ENCODE results near the gene C19orf47.

The C19orf47 gene

DNA sequence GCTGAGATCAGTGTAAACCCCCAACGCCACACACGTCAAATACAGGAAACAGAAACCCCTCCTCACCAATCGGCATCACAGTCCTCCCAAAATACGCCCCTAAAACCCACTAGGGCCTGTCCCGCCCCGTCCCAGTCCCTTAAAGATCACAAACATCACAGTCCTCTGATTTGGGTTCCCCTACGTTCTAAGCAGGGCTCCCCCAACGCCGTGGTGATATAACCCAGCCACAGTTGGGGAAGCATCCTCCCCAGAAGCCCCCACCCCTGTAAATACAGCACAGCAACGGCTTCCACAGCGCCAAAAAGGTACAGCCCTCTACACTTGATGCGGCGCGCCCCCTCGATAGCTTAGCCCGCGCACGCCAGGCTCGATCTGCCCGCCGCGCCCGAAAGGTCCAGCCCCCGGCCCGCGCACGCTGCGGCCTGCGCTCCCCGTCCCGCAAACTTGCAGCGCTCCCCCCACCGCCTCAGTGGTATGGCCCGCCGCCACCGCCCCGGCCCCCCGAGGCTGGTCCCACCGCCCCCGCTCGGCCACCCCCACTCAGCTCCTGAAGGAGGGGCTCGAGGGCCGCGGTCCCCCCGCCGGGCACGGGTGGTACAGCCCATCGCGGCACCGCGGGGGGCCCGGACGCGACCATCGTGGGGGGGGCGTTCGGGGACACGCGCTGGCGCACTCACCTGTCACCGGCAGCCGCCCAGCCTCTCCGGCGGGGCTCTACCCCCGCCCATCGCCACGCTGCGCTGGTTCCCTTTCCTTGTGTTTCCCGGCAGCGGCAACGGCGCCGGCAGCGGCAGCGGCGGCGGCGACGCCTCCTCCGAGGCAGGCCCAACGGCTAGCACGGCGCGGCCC is 63.5 kb downstream of the C19orf47 start, which contains the start of gene AKT2:
Gene AKT2, minus strand, starts transcription at position 845 of the 852 bp plus-strand sequence. CDS start 20,078 bp downstream, outside the sequence.
- TF ChIP-seq, protein P1, sequence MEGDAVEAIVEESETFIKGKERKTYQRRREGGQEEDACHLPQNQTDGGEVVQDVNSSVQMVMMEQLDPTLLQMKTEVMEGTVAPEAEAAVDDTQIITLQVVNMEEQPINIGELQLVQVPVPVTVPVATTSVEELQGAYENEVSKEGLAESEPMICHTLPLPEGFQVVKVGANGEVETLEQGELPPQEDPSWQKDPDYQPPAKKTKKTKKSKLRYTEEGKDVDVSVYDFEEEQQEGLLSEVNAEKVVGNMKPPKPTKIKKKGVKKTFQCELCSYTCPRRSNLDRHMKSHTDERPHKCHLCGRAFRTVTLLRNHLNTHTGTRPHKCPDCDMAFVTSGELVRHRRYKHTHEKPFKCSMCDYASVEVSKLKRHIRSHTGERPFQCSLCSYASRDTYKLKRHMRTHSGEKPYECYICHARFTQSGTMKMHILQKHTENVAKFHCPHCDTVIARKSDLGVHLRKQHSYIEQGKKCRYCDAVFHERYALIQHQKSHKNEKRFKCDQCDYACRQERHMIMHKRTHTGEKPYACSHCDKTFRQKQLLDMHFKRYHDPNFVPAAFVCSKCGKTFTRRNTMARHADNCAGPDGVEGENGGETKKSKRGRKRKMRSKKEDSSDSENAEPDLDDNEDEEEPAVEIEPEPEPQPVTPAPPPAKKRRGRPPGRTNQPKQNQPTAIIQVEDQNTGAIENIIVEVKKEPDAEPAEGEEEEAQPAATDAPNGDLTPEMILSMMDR (IDR thresholded peaks at IDR 0.05; ENCODE audit: extremely low read depth, insufficient read depth, missing control alignments): no peak
- in situ Hi-C loops (cut with MboI; ENCODE audit: low pct_unique_long_range_greater_than_20kb, low sequenced_read_pairs, unreplicated experiment): no loop called here
- DNase-seq (ENCODE audit: low spot score): peak; percentile 81

DNA sequence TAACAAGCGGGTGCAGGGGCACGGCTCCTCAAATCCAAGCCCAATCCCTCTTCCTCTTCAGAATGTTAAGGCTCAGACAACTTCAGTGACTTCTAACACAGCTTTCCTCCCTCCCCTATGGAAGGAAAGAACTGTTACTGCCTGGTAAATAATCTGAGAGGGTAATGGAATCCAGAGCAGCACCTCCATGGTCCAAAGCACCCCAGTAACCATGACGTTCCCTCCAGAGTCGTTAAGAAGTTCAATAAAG is 64.0 kb downstream of the C19orf47 start:
- in situ Hi-C loops (cut with MboI; ENCODE audit: low pct_unique_long_range_greater_than_20kb, low sequenced_read_pairs, unreplicated experiment): no loop called here
- TF ChIP-seq, protein P1 (IDR thresholded peaks at IDR 0.05; ENCODE audit: extremely low read depth, insufficient read depth, missing control alignments): no peak
- DNase-seq (ENCODE audit: low spot score): no peak

GRCh38 chr19:40283414-40284250 is 64.6 kb downstream of the C19orf47 start:
- in situ Hi-C loops (cut with MboI; ENCODE audit: low pct_unique_long_range_greater_than_20kb, low sequenced_read_pairs, unreplicated experiment): no loop called here
- DNase-seq (ENCODE audit: low spot score): no peak
- TF ChIP-seq, protein P1 (IDR thresholded peaks at IDR 0.05; ENCODE audit: extremely low read depth, insufficient read depth, missing control alignments): no peak

DNA sequence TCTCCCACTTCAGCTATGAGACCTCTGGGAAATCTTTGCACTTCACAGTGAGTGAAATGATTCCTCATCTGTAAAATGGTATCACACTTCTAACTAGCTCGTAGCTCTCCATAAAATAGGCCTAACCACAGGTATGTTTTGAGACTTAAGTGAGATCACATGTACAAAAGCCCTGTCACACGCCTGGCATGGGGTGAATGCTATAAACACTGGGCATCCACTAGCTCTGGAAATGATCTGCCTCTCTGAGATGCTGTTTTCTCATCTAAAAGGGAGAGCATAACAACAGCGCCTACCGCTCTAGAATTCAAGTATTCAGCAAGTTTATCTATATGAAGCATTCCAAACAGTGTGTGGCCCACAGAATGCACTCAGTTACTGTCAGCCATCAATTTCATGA is 65.3 kb downstream of the C19orf47 start:
- DNase-seq (ENCODE audit: low spot score): no peak

DNA sequence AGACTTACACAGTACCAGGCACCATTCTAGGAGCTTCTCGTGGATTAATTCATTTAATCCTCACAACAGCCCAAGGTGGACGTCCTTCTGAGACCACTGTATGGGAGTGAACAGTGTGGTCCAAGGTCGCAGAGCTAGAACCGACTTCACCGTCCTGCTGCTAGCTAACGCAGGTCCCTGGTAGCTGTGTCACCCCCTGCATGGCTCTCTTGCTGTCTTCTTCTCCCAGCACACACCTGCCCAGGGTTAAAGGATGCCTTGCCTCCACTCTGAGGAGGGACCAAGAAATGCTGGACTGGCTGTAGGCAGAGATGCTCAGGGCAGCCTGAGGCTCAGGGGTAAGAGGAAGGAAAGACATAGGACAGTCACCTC is 66.0 kb downstream of the C19orf47 start:
- DNase-seq (ENCODE audit: low spot score): no peak
- in situ Hi-C loops (cut with MboI; ENCODE audit: low pct_unique_long_range_greater_than_20kb, low sequenced_read_pairs, unreplicated experiment): no loop called here
- TF ChIP-seq, protein P1 (IDR thresholded peaks at IDR 0.05; ENCODE audit: extremely low read depth, insufficient read depth, missing control alignments): no peak

More for the DNA sequence above, 65.3 kb downstream of the C19orf47 start:
- TF ChIP-seq, protein P1 (IDR thresholded peaks at IDR 0.05; ENCODE audit: extremely low read depth, insufficient read depth, missing control alignments): no peak
- in situ Hi-C loops (cut with MboI; ENCODE audit: low pct_unique_long_range_greater_than_20kb, low sequenced_read_pairs, unreplicated experiment): no loop called here

- no peak for DNase-seq (ENCODE audit: low spot score)
- TF ChIP-seq, protein P1 (IDR thresholded peaks at IDR 0.05; ENCODE audit: extremely low read depth, insufficient read depth, missing control alignments): no peak
- in situ Hi-C loops (cut with MboI; ENCODE audit: low pct_unique_long_range_greater_than_20kb, low sequenced_read_pairs, unreplicated experiment): no loop called here
Measured at GRCh38 chr19:40281381-40282208, 66.6 kb downstream of the C19orf47 start.

Data from GM13977 (cell line).